HFFc6 (cell line): ENCODE data around the gene CD1C. TPM values are rescaled to one million over a fixed set of nuclear protein-coding genes. Genes with fewer than 3 reads are reported as not detected.

ENCODE experiments used
- DNase-seq: peaks from one replicate; pipeline ENCODE4 v3.0.0-alpha.2; 2018
- H3K27ac Mint-ChIP-seq: 2 replicates; pipeline ENCODE4 v1.8.0; 2020; ENCODE audit warnings: mild to moderate bottlenecking, mixed read lengths
- H3K27me3 Mint-ChIP-seq: 2 replicates; pipeline ENCODE4 v1.8.0; 2021; ENCODE audit warnings: mild to moderate bottlenecking, moderate library complexity, mixed read lengths; ENCODE audit not compliant: insufficient read depth
- H3K36me3 Mint-ChIP-seq: 2 replicates; pipeline ENCODE4 v1.8.0; 2021; ENCODE audit warnings: low read depth, mixed read lengths
- H3K4me1 Mint-ChIP-seq: 2 replicates; pipeline ENCODE4 v1.8.0; 2020; ENCODE audit warnings: low read depth, mixed read lengths
- H3K4me3 Mint-ChIP-seq: 2 replicates; pipeline ENCODE4 v1.8.0; 2020; ENCODE audit warnings: mild to moderate bottlenecking, moderate library complexity, mixed read lengths
- H3K9me3 Mint-ChIP-seq: 2 replicates; pipeline ENCODE4 v1.8.0; 2020; ENCODE audit warnings: mild to moderate bottlenecking, mixed read lengths
- long read RNA-seq: library from polyadenylated mRNA; unstranded; transcript quantifications from one replicate; pipeline ENCODE4 v2.0.0, GENCODE V29; 2019
- total RNA-seq, 6 experiments: library from RNA; stranded (reverse); fragmentation: NEBNext Ultra II Directional; extraction: Animal tissue kit (Norgen Biotek cat#: 25700); gene quantifications; 2 replicates in 1 of 6; 3 replicates in 5 of 6; pipeline ENCODE4 v1.2.3, GENCODE V29; 2021
- TF ChIP-seq, protein P1 (sequence below): fragments of 200-600 bp; sonication (generic); IDR thresholded peaks from 2 replicates; pipeline ENCODE4 v1.5.0; 2021; ENCODE audit warnings: antibody characterized with exemption, mild to moderate bottlenecking

Gene CD1C
- not detected for total RNA-seq
- long read RNA-seq = 0 reads

DNA sequence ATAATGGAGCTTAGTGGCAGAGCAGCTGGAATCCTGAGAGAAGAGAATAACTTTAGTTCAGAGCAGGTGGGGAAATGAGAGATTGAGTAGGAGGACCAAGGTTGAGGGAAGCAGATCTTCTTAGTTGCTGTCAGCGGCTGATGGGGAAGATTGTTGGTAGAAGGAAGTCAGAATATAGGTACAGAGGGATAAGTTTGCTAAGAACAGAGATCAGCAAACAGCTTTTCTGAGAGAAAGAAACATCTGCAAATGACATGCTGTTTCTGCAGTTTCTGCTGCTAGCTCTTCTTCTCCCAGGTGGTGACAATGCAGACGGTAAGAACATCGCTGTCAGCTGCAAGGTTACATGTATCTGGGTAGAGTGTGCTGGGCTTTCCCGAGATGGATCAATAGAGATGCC, at the start of gene CD1C:
Gene CD1C (plus strand): TSS at position 113 of the 400 bp plus-strand sequence. CDS start 142 bp downstream, at position 255.
- no peak for DNase-seq
- Mint-ChIP-seq H3K36me3 (no peaks in the 10 kb centered on the region), H3K27me3 (no peaks in the 10 kb centered on the region; the same call in 1 of the 2 replicates)

DNA sequence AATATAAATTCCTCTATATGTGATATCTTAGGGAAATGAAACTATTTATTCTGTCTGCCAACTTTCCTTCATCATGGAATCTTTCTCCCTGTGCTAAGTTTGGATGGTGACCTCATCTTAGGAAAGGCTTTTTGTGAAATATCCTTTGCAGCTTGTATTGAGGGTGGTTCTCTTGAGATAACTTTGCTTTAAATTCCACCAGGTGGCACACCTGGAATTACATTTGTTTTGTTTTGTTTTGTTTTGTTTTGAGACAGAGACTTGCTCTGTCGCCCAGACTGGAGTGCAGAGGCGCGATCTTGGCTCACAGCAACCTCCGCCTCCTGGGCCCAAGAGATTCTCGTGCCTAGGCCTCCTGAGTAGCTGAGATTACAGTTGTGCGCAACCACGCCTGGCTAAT, 43.1 kb upstream of the CD1C start:
- H3K4me3 Mint-ChIP-seq = no peak overlapping the region
- H3K9me3 Mint-ChIP-seq = no peaks in the 10 kb centered on the region
- DNase-seq = no peak
- TF ChIP-seq, protein P1, sequence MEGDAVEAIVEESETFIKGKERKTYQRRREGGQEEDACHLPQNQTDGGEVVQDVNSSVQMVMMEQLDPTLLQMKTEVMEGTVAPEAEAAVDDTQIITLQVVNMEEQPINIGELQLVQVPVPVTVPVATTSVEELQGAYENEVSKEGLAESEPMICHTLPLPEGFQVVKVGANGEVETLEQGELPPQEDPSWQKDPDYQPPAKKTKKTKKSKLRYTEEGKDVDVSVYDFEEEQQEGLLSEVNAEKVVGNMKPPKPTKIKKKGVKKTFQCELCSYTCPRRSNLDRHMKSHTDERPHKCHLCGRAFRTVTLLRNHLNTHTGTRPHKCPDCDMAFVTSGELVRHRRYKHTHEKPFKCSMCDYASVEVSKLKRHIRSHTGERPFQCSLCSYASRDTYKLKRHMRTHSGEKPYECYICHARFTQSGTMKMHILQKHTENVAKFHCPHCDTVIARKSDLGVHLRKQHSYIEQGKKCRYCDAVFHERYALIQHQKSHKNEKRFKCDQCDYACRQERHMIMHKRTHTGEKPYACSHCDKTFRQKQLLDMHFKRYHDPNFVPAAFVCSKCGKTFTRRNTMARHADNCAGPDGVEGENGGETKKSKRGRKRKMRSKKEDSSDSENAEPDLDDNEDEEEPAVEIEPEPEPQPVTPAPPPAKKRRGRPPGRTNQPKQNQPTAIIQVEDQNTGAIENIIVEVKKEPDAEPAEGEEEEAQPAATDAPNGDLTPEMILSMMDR = no peak
- no peaks in the 10 kb centered on the region for H3K4me1 Mint-ChIP-seq
- H3K27me3 Mint-ChIP-seq = peaks cover 1% of the 10 kb centered on the region
- no peaks in the 10 kb centered on the region for H3K36me3 Mint-ChIP-seq
- H3K27ac Mint-ChIP-seq = no peak overlapping the region

More for the DNA sequence above, at the start of gene CD1C:
- no peaks in the 10 kb centered on the region for H3K4me1 Mint-ChIP-seq
- H3K4me3 Mint-ChIP-seq = no peak within 1 kb of the TSS
- H3K27ac Mint-ChIP-seq = no peak within 1 kb of the TSS
- TF ChIP-seq, protein P1 = no peak
- H3K9me3 Mint-ChIP-seq = peaks cover 13% of the 10 kb centered on the region

DNA sequence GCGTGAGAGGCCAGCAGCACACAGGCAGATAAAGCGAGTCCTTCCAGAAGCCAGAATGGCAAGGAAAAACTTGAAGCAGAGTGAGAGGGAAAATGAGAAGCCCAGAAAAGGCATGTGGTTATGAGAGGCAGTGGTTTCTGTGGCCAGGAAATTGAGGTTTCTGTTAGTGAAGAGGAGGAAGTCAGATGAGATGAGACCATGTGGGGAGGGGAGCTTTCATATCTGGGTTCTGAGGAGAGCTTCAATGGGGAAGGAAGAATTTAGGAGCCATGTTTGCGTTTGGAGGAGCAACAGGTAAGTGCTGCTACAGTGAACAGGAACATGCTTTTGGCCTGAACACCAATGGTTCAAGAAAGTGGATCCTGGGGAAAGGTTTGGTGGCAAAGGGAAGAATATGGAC, 41.6 kb upstream of the CD1C start:
- TF ChIP-seq, protein P1 = no peak
- no peak overlapping the region for H3K4me3 Mint-ChIP-seq
- no peak overlapping the region for H3K27ac Mint-ChIP-seq
- H3K9me3 Mint-ChIP-seq = no peaks in the 10 kb centered on the region
- peaks cover 1% of the 10 kb centered on the region for H3K27me3 Mint-ChIP-seq
- DNase-seq = no peak
- no peaks in the 10 kb centered on the region for H3K4me1 Mint-ChIP-seq
- H3K36me3 Mint-ChIP-seq = no peaks in the 10 kb centered on the region

DNA sequence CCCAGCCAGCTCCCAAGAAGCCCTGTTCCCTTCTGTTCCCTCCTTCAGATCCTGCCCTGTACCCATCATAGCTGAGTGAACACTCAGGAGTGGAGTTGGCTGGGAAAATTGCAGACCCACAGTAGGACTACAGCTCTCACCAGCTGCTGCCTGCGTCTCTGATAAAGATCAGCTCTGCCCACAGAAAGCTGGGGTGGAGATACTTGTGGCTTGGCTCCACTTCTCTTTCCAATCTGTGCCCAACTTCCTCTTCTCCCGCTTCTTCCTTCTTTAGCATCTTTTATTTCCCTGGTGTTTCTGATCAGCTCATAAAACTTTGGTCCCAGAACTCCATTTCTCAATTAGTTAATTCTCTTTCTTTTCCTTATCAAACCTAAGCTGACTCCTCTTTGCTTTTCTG, 41.0 kb upstream of the CD1C start:
- no peak for DNase-seq
- Mint-ChIP-seq H3K4me3 (no peak overlapping the region), H3K36me3 (no peaks in the 10 kb centered on the region), H3K4me1 (no peaks in the 10 kb centered on the region), H3K27ac (no peak overlapping the region), H3K9me3 (no peaks in the 10 kb centered on the region), H3K27me3 (peaks cover 1% of the 10 kb centered on the region)
- TF ChIP-seq, protein P1 = no peak

DNA sequence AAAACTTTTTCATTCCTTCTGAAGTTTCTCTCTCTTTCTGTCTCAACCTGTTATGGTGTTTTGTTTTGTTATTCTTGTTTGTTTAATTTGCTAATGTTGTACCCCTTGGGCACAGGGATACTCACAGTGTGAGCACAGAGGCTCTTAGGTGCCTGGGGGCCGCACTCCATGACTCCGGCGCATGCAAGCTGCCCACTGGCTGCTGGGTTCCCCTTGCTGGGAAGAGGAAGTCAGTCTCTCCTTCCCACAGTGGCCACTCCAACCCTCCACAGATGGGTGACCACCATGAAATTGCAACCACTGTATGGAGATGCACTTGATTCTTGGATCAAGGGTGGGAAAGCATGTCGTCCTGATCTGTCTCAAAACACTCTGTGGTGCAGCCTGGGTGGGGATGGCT, 40.1 kb upstream of the CD1C start:
- Mint-ChIP-seq H3K4me1 (no peaks in the 10 kb centered on the region), H3K4me3 (no peak overlapping the region), H3K27me3 (peaks cover 1% of the 10 kb centered on the region), H3K9me3 (no peaks in the 10 kb centered on the region), H3K27ac (no peak overlapping the region), H3K36me3 (no peaks in the 10 kb centered on the region)
- TF ChIP-seq, protein P1 = no peak
- no peak for DNase-seq

DNA sequence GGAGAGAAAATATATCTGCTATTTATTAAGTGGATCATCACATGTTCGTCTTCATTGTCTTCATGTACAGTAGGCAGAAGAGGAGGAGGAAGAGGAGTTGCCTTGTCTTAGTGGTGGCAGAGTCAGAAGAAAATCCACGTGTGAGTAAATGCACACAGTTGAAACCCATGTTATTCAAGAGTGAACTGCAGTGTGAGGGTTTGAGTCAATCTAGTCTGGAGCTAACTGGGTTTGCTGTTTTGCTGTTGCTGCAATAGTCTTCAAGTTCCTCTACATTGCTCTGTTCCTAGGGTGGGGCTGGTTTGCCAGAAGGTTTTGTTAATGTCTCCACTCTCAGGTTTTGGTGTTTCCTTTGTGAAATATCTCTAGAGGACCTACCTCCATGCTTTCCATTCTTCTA, 38.6 kb upstream of the CD1C start:
- H3K4me3 Mint-ChIP-seq = no peak overlapping the region

More for the DNA sequence above, 38.6 kb upstream of the CD1C start:
- peaks cover 1% of the 10 kb centered on the region for H3K27me3 Mint-ChIP-seq
- no peak for DNase-seq
- H3K27ac Mint-ChIP-seq = no peak overlapping the region
- H3K9me3 Mint-ChIP-seq = no peaks in the 10 kb centered on the region
- TF ChIP-seq, protein P1 = no peak
- H3K4me1 Mint-ChIP-seq = no peaks in the 10 kb centered on the region
- no peaks in the 10 kb centered on the region for H3K36me3 Mint-ChIP-seq
